WERI-Rb-1 (cell line): ENCODE data around the gene UACA.

Experiments
- DNase-seq: peaks from one replicate; pipeline ENCODE4 v3.0.0-alpha.2; 2020
- H3K27ac ChIP-seq: fragments of 250-450 bp; sonication (Bioruptor Pico); 2 replicates; pipeline ENCODE4 v1.5.1; 2020; ENCODE audit warnings: mild to moderate bottlenecking, moderate library complexity
- H3K27me3 ChIP-seq: fragments of 250-450 bp; sonication (Bioruptor Pico); 2 replicates; pipeline ENCODE4 v1.5.1; 2021; ENCODE audit warnings: mild to moderate bottlenecking, low read depth, moderate library complexity; ENCODE audit not compliant: insufficient read depth, severe bottlenecking
- H3K36me3 ChIP-seq: fragments of 250-450 bp; sonication (Bioruptor Pico); 2 replicates; pipeline ENCODE4 v1.5.1; 2020; ENCODE audit warnings: mild to moderate bottlenecking, moderate library complexity
- H3K4me3 ChIP-seq: 2 replicates; pipeline ENCODE4 v1.5.1; 2011; ENCODE audit warnings: low read depth, mild to moderate bottlenecking, control low read depth, low read length
- H3K9me3 ChIP-seq: fragments of 250-450 bp; sonication (Bioruptor Pico); 2 replicates; pipeline ENCODE4 v1.5.1; 2021; ENCODE audit warnings: mild to moderate bottlenecking, moderate library complexity; ENCODE audit not compliant: severe bottlenecking
- TF ChIP-seq, protein P1 (sequence below): IDR thresholded peaks from 2 replicates; pipeline ENCODE4 v1.5.1; 2011; ENCODE audit warnings: low read depth, mild to moderate bottlenecking, control low read depth, inconsistent platforms, low read length

Gene UACA

DNA sequence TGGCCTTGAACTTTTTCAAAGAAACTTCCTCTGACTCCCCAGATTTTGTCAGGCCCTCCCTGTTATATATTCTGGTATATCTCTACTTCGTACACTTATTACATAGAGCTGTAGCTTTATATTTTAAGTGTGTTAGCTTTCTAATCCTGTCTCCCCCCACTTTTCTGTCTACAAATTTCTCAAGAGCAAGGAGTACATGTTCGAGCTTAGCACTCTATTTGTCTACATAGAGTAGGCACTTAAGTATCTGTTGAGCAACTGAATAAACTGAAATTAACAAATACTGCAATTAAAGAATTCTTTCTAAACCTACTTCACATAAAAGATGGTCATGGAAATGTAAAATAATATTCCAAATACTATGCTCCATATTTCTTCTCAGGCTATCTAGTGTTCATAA, 39.4 kb downstream of the UACA start:
- TF ChIP-seq, protein P1, sequence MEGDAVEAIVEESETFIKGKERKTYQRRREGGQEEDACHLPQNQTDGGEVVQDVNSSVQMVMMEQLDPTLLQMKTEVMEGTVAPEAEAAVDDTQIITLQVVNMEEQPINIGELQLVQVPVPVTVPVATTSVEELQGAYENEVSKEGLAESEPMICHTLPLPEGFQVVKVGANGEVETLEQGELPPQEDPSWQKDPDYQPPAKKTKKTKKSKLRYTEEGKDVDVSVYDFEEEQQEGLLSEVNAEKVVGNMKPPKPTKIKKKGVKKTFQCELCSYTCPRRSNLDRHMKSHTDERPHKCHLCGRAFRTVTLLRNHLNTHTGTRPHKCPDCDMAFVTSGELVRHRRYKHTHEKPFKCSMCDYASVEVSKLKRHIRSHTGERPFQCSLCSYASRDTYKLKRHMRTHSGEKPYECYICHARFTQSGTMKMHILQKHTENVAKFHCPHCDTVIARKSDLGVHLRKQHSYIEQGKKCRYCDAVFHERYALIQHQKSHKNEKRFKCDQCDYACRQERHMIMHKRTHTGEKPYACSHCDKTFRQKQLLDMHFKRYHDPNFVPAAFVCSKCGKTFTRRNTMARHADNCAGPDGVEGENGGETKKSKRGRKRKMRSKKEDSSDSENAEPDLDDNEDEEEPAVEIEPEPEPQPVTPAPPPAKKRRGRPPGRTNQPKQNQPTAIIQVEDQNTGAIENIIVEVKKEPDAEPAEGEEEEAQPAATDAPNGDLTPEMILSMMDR: no peak
- no peak overlapping the region for H3K27ac ChIP-seq
- no peak overlapping the region for H3K4me3 ChIP-seq
- no peak for DNase-seq
- no peaks in the 10 kb centered on the region for H3K9me3 ChIP-seq
- H3K36me3 ChIP-seq: no peaks in the 10 kb centered on the region
- no peaks in the 10 kb centered on the region for H3K27me3 ChIP-seq

- no peaks in the 10 kb centered on the region for H3K36me3 ChIP-seq
- H3K4me3 ChIP-seq: no peak overlapping the region
- no peak overlapping the region for H3K27ac ChIP-seq
- TF ChIP-seq, protein P1: no peak
- H3K9me3 ChIP-seq: no peaks in the 10 kb centered on the region
- H3K27me3 ChIP-seq: no peaks in the 10 kb centered on the region
- no peak for DNase-seq
These were observed 40.3 kb downstream of the UACA start for GRCh38 chr15:70723122-70723422.

DNA sequence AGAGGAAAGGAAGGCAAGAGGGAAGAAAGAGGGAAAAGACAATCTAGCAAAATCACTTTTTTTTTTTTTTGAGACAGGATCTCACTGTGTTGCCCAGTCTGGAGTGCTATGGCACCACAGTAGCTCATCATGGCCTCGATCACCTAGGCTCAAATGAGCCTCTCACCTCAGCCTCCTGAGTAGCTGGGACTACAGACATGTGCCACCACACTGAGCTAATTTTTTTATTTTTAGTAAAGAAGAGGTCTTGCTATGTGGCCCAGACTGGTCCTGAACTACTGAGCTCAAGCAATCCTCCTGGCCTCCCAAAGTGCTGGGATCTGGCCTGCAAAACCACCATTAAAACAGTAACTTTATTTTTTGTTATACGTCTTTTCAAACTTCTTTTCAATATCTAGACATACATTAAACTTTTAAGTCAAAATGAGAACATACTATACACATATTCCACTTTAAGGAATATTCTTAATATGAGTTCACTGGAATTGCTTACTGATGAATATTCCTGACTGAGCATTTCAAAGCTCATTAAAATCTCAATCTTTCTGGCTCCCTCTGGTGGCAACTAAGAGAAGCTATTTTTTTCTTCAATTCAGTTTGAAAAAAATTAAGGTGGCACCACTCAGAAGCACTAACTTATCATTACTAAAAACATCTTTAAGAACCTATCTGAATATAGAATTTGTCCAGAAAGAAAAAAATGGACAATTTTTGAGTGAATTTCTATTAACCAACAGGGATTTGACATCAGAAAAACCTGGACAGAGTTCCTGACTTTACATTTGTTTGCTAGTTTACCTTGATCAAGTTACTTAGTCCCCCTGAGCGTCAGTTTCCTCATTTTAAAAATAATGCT, 40.9 kb downstream of the UACA start:
- no peak for DNase-seq
- Histone ChIP-seq H3K4me3 (no peak overlapping the region), H3K36me3 (no peaks in the 10 kb centered on the region), H3K9me3 (no peaks in the 10 kb centered on the region), H3K27ac (no peak overlapping the region), H3K27me3 (no peaks in the 10 kb centered on the region)
- TF ChIP-seq, protein P1: 0 out of 2 replicates have a peak, but pooled peaks have one; percentile 27

- Histone ChIP-seq H3K4me3 (no peak overlapping the region), H3K27me3 (no peaks in the 10 kb centered on the region), H3K27ac (no peak overlapping the region), H3K36me3 (no peaks in the 10 kb centered on the region), H3K9me3 (no peaks in the 10 kb centered on the region)
- DNase-seq: no peak
- TF ChIP-seq, protein P1: no peak
These were observed 42.9 kb downstream of the UACA start for GRCh38 chr15:70720228-70721016.

DNA sequence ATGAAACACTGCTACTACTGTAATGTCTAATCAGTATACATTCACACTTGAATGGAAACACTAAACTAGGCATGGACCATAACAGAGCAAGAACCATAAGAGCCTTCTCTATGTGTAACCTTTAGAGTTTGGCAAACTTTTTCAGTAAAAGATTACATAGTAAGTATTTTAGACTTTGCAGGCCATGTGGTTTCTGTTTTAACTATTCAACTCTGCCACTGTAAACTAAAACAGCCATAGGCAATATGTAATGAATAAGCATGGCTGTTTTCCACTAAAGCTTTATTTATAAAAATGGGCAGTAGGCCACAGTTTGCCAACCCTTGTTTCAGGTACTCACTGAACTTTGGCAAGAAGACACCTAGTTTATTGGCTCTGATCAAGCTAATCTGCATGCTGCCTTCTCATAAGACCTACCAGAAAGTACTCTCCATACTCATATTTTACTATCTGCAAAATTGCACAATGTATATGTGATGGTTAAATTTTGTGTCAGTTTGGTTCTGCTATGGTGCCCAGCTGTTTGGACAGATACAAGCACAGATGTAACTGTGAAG, 46.0 kb downstream of the UACA start:
- no peak for DNase-seq
- H3K9me3 ChIP-seq: no peaks in the 10 kb centered on the region
- H3K4me3 ChIP-seq: no peak overlapping the region
- no peaks in the 10 kb centered on the region for H3K27me3 ChIP-seq
- H3K36me3 ChIP-seq: no peaks in the 10 kb centered on the region
- H3K27ac ChIP-seq: no peak overlapping the region
- TF ChIP-seq, protein P1: no peak
